A673 (cell line): ENCODE results near the gene MMP10.

Experiments
- CTCF ChIP-seq: fragments of 300-800, 200-600 bp; sonication (generic); conservative IDR thresholded peaks from 2 replicates; pipeline ENCODE4 v1.5.1; 2017; ENCODE audit warnings: low read depth, mild to moderate bottlenecking, antibody characterized with exemption, low read length, moderate library complexity, mixed read lengths
- EZH2 ChIP-seq: fragments of 200-600 bp; sonication (generic); IDR thresholded peaks from 2 replicates; pipeline ENCODE4 v1.6.1; 2017; ENCODE audit warnings: borderline replicate concordance, low read depth, mild to moderate bottlenecking, mixed read lengths, antibody characterized with exemption, low read length; ENCODE audit not compliant: poor library complexity, severe bottlenecking

GRCh38 chr11:102729849-102730815 lies 50.3 kb downstream of the MMP10 start:
- no peak for TF ChIP-seq CTCF
- TF ChIP-seq EZH2, result no peak
